WI38 (cell line): Measurements from ENCODE around the gene CAMSAP1.

Source experiments
- H3K4me3 ChIP-seq: 2 replicates; pipeline ENCODE4 v1.5.1; 2011; ENCODE audit warnings: low read depth, mild to moderate bottlenecking, control low read depth, low read length
- CTCF ChIP-seq: IDR thresholded peaks from 2 replicates; pipeline ENCODE4 v1.5.1; 2012; ENCODE audit warnings: low read depth, mild to moderate bottlenecking, control low read depth, low read length

CAMSAP1 gene

DNA sequence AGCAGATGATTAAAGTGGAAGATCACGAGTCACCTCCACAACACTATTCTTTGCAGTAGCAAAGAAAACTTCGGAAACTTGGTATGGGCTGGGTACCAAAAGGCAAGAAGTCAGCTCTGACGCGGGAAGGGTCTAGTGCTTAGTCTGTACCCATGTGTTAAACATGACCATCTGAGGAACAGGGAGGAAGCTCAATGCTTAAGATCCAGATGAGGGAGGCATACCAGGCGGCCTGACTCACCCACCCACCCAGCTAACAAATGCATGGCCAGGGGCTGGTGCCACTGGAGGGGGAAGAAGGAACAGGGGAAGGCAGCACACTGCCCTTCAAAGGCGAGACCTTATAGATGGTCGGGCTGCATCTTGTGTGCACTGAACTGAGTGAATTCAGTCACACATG is 41.8 kb downstream of the CAMSAP1 start:
- TF ChIP-seq CTCF: no peak
- no peak overlapping the region for H3K4me3 ChIP-seq

- peak; percentile 91 for TF ChIP-seq CTCF
- H3K4me3 ChIP-seq: no peak overlapping the region
Observed at GRCh38 chr9:135864447-135865049, 42.8 kb downstream of the CAMSAP1 start.

DNA sequence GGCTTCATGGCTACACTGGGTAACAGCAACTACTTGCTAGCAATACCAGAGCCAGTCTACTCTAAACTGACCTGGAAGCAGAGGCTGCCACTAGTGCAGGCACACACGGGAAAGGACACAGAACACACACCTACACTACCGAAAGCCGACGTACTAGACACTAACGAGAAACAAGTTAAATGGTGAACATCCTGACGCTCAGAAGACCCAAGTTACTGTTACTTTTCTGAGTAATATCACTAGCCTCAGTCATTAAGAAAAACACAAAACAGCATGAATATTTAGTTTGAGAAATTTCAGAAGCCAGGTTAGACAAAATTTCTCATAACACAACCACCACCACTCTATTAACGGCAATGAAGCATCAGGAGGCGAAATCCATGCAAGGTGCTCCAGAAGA is 44.5 kb downstream of the CAMSAP1 start:
- H3K4me3 ChIP-seq: no peak overlapping the region
- no peak for TF ChIP-seq CTCF

DNA sequence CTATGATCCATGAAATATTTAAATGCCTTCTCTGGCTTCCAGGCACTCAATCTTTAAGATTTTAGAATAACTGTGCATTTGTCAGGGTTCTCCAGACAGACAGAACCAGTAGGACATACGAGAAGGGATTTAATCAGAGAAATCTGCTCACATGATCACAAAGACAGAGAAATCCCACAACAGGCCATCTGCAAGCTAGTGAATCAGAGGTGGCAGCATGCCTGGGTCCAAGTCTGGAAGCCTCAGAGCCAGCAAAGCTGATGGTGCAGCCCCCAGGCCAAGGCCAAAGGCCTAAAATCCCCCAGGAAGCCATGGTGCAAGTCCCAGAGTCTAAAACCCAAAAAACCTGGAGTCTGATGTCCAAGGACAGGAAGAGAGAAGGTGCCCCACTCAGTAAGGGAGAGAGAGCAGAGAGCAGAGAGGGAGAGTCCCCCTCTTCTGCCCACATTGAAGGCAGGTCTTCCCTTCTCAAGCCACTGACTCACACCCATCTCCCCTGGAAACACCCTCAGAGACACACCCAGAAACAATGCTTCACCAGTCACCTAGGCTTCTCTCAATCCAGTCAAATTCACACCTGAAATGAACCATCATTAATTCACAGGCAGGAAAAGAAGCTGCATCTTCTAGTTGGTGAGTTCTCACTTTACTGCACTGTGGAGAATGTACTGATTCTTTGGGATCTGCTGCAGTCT is 48.7 kb downstream of the CAMSAP1 start:
- no peak overlapping the region for H3K4me3 ChIP-seq
- TF ChIP-seq CTCF: no peak

- no peak for TF ChIP-seq CTCF
- no peak overlapping the region for H3K4me3 ChIP-seq
Observed at GRCh38 chr9:135857843-135858242, 49.5 kb downstream of the CAMSAP1 start.

GRCh38 chr9:135857371-135857786 is 50.0 kb downstream of the CAMSAP1 start:
- no peak for TF ChIP-seq CTCF
- no peak overlapping the region for H3K4me3 ChIP-seq

GRCh38 chr9:135851748-135852147 is 55.6 kb downstream of the CAMSAP1 start:
- no peak for TF ChIP-seq CTCF
- H3K4me3 ChIP-seq: no peak overlapping the region
